Large intestine (tissue), 3 donors: ENCODE results near the gene GRB2. TPM values are rescaled to one million over a fixed set of nuclear protein-coding genes. Genes with fewer than 3 reads are reported as not detected.

ENCODE experiments used
- DNase-seq, 2 donors: peaks; one replicate each; pipeline versions ENCODE4 v3.0.0 to v3.0.0-alpha.2; 2013
- H3K27ac ChIP-seq: one replicate; pipeline ENCODE4 v1.5.1; 2013; ENCODE audit warnings: low read length
- H3K27me3 ChIP-seq: 2 replicates; pipeline ENCODE4 v1.6.1; 2013; ENCODE audit warnings: low read length; ENCODE audit not compliant: control insufficient read depth, insufficient read depth
- H3K36me3 ChIP-seq: 2 replicates; pipeline ENCODE4 v1.6.1; 2013; ENCODE audit warnings: low read length; ENCODE audit not compliant: control insufficient read depth, insufficient read depth
- H3K4me1 ChIP-seq: one replicate; pipeline ENCODE4 v1.6.1; 2013; ENCODE audit warnings: low read length; ENCODE audit not compliant: control insufficient read depth, insufficient read depth
- H3K4me3 ChIP-seq: one replicate; pipeline ENCODE4 v1.5.1; 2013; ENCODE audit warnings: low read length
- H3K9me3 ChIP-seq: one replicate; pipeline ENCODE4 v1.6.1; 2013; ENCODE audit warnings: mild to moderate bottlenecking, low read depth, low read length, moderate library complexity; ENCODE audit not compliant: control insufficient read depth
- WGBS: methylation state at CpG from one replicate; pipeline ENCODE4 v1.1.5; 2013; ENCODE audit warnings: low lambda C conversion rate; ENCODE audit not compliant: insufficient coverage; 5-methylcytosine and 5-hydroxymethylcytosine counted together
- polyA plus RNA-seq: library from polyadenylated mRNA; unstranded; fragments of 120-200 nt; gene quantifications from one replicate; pipeline ENCODE4 v1.2.1, GENCODE V29; 2013

Gene GRB2
- polyA plus RNA-seq, 1 donor: 67.7 TPM

- H3K36me3 ChIP-seq: no peaks in the 10 kb centered on the region
- H3K27me3 ChIP-seq: no peaks in the 10 kb centered on the region
Observed at GRCh38 chr17:75341784-75342486, 63.5 kb downstream of the GRB2 start.

GRCh38 chr17:75340631-75341030, 64.8 kb downstream of the GRB2 start:
- H3K27ac ChIP-seq: no peak overlapping the region

More at GRCh38 chr17:75341784-75342486, 63.5 kb downstream of the GRB2 start:
- 92% methylated on average over 2 of the region's 9 CpGs for WGBS
- H3K27ac ChIP-seq: no peak overlapping the region
- H3K4me3 ChIP-seq: no peak overlapping the region
- DNase-seq: no peak
- H3K4me1 ChIP-seq: peaks cover 5% of the 10 kb centered on the region
- H3K9me3 ChIP-seq: no peaks in the 10 kb centered on the region

DNA sequence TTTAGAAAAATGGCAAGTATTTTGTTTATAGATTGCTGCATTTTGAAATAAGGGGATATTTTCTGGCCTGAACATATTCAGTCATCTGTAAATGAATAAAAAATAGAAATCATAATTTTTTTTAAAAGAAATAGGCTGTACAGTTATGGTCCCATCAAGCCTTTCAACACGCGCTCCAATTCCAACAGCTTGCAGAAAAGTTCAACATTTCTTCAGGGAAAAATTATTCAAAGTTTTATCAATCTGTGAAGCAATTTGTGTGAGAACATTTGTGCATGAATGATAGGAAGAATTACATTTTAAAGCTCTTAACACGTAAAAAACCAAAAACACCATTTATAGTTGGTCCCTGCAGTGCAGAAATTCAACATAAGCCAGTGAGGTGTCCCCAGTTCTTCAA, 65.5 kb downstream of the GRB2 start:
- no peaks in the 10 kb centered on the region for H3K27me3 ChIP-seq
- 100% methylated on average over 1 of the region's 3 CpGs for WGBS
- no peaks in the 10 kb centered on the region for H3K4me1 ChIP-seq
- no peak for DNase-seq
- H3K27ac ChIP-seq: no peak overlapping the region
- H3K36me3 ChIP-seq: no peaks in the 10 kb centered on the region
- no peak overlapping the region for H3K4me3 ChIP-seq
- H3K9me3 ChIP-seq: no peaks in the 10 kb centered on the region

More at GRCh38 chr17:75340631-75341030, 64.8 kb downstream of the GRB2 start:
- Histone ChIP-seq H3K36me3 (no peaks in the 10 kb centered on the region), H3K27me3 (no peaks in the 10 kb centered on the region), H3K4me1 (no peaks in the 10 kb centered on the region), H3K9me3 (no peaks in the 10 kb centered on the region), H3K4me3 (no peak overlapping the region)
- DNase-seq: no peak
- WGBS: no CpG with 5 or more reads among the region's 5 CpGs

GRCh38 chr17:75338335-75338734, 67.1 kb downstream of the GRB2 start:
- Histone ChIP-seq H3K36me3 (no peaks in the 10 kb centered on the region), H3K9me3 (no peaks in the 10 kb centered on the region), H3K27ac (no peak overlapping the region), H3K27me3 (no peaks in the 10 kb centered on the region), H3K4me1 (no peaks in the 10 kb centered on the region), H3K4me3 (no peak overlapping the region)
- DNase-seq: no peak
- no CpG with 5 or more reads among the region's 6 CpGs for WGBS

- H3K36me3 ChIP-seq: peaks cover 15% of the 10 kb centered on the region
- H3K27me3 ChIP-seq: no peaks in the 10 kb centered on the region
- no peak overlapping the region for H3K4me3 ChIP-seq
- no peak overlapping the region for H3K27ac ChIP-seq
- no CpG with 5 or more reads among the region's 3 CpGs for WGBS
- no peaks in the 10 kb centered on the region for H3K4me1 ChIP-seq
- DNase-seq: peak in 1 of 2 donors; percentile 55
- H3K9me3 ChIP-seq: no peaks in the 10 kb centered on the region
Observed at GRCh38 chr17:75335315-75335714, 70.2 kb downstream of the GRB2 start.

GRCh38 chr17:75334723-75335122, 70.8 kb downstream of the GRB2 start:
- WGBS: no CpG with 5 or more reads among the region's 3 CpGs
- Histone ChIP-seq H3K36me3 (peaks cover 15% of the 10 kb centered on the region), H3K4me3 (no peak overlapping the region), H3K27me3 (no peaks in the 10 kb centered on the region), H3K4me1 (no peaks in the 10 kb centered on the region), H3K27ac (no peak overlapping the region), H3K9me3 (no peaks in the 10 kb centered on the region)
- no peak for DNase-seq

GRCh38 chr17:75331671-75332070, 73.8 kb downstream of the GRB2 start:
- Histone ChIP-seq H3K9me3 (no peaks in the 10 kb centered on the region), H3K4me1 (peaks cover 4% of the 10 kb centered on the region), H3K4me3 (no peak overlapping the region), H3K27ac (no peak overlapping the region), H3K27me3 (no peaks in the 10 kb centered on the region), H3K36me3 (peaks cover 15% of the 10 kb centered on the region)
- no peak for DNase-seq
- WGBS: 60% methylated on average over 1 of the region's 6 CpGs

DNA sequence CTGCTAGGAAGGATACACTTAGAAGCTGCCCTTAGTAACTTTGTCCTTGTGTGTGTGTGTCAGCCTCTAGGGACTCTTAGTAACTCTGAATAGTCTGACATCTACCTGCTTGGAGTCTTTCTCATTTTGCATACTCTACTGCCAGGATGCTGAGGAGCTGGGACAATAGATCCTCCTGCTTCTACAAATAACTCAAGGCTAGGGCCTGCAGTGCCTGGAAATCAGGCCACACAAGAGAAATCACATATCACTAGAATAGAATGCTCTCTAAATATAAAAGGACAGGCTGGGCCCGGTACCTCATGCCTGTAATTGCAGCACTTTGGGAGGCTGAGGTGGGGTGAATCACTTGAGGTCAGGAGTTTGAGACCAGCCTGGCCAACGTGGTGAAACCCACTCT, 77.7 kb downstream of the GRB2 start:
- no peaks in the 10 kb centered on the region for H3K9me3 ChIP-seq
- H3K27me3 ChIP-seq: no peaks in the 10 kb centered on the region
- DNase-seq: no peak
- H3K4me1 ChIP-seq: peaks cover 15% of the 10 kb centered on the region
- no peak overlapping the region for H3K27ac ChIP-seq
- peaks cover 25% of the 10 kb centered on the region for H3K36me3 ChIP-seq
- H3K4me3 ChIP-seq: no peak overlapping the region
- WGBS: no CpG with 5 or more reads among the region's 2 CpGs

DNA sequence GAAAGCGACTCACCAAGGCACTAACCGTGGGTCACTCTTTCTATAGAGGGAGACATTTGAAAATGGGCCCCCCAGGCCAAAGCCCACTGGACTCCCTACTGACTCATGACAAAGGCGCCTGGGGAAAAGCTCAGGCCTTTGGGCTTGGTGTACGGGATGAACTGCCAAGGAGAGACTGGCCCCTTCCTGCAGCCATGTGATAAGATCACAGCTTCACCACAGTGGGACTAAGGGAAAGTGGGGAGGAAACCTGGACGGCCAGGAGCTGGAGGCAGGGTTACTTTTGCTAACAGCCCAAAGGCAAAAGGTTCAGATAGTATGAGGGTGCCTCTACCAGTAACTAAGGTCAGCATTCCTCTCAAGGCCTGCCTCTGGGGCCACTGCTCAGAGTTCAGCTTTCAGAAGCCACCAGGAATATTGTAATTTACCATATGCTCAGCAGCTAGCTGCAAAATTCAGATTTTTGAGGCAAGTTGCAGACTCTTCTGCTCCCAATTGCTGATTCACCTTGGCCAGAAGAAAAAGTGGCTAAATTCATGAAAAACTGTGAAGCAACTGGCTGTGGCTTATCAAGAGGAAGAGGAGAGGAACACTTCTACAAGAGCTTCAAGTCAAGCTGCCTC, 79.1 kb downstream of the GRB2 start:
- Histone ChIP-seq H3K36me3 (peaks cover 26% of the 10 kb centered on the region), H3K9me3 (no peaks in the 10 kb centered on the region), H3K27ac (peak overlapping the region; percentile 6), H3K4me3 (no peak overlapping the region), H3K27me3 (no peaks in the 10 kb centered on the region), H3K4me1 (peaks cover 15% of the 10 kb centered on the region)
- DNase-seq: peak; percentile 44 to 60
- WGBS: no CpG with 5 or more reads among the region's 5 CpGs

DNA sequence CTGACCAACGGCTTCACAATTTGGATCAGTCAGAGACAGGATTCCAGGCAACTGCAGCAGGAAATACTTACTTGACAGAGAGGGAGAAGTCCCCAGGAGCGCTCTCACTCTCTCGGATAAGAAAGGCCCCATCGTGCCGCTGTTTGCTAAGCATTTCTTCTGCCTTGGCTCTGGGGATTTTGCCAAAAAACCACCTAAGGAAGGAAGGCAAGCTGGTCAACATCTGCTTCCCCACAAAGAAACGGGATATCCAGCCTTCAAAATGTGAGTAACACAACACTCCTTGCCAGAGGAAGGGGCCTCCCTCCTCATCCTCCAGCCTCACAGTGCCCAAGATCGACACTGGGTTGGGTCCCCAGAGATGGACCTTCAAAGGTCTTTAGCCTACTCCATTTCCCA, 79.7 kb downstream of the GRB2 start:
- Histone ChIP-seq H3K36me3 (peaks cover 26% of the 10 kb centered on the region), H3K9me3 (no peaks in the 10 kb centered on the region), H3K27ac (peak overlapping the region; percentile 6), H3K4me1 (peaks cover 15% of the 10 kb centered on the region), H3K27me3 (no peaks in the 10 kb centered on the region), H3K4me3 (no peak overlapping the region)
- no peak for DNase-seq
- WGBS: no CpG with 5 or more reads among the region's 7 CpGs

DNA sequence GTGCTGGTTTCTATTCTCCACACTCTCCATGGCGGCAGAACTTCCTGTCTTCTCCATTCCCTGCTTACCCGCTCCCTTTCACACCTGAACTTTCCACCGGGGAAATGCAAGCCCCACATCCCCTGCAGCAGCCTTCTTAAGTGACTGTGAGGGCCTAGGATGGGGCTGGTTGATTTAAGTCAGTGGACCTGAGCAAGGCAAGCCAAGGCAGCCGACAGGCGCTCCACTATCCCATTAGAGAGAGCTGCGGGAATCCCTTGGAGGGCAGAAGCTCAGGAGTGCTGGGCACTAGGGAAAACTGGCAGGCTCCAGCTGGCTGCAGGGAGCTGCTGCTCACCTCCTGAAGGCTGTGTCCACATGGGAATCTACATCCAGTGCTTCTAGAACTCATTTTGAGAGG, 80.1 kb downstream of the GRB2 start:
- no peak for DNase-seq
- Histone ChIP-seq H3K4me1 (peaks cover 15% of the 10 kb centered on the region), H3K4me3 (no peak overlapping the region), H3K27ac (no peak overlapping the region), H3K9me3 (no peaks in the 10 kb centered on the region), H3K27me3 (no peaks in the 10 kb centered on the region), H3K36me3 (peaks cover 27% of the 10 kb centered on the region)
- WGBS: no CpG with 5 or more reads among the region's 6 CpGs
